HEK293 (cell line): Measurements from ENCODE around the gene DUXA.

Experiments used
- CTCF ChIP-seq: fragments of 450-650 bp; formaldehyde crosslinking; IDR thresholded peaks from 2 replicates; pipeline ENCODE4 v1.5.1; 2016; ENCODE audit warnings: missing biosample characterization, missing genetic modification characterization
- PBX3 ChIP-seq: sonication (generic); formaldehyde crosslinking; IDR thresholded peaks from 2 replicates; pipeline ENCODE4 v1.8.1; 2022; ENCODE audit warnings: mild to moderate bottlenecking, moderate library complexity, missing genetic modification reagents
- REST ChIP-seq: fragments of 450-650 bp; formaldehyde crosslinking; IDR thresholded peaks from 2 replicates; pipeline ENCODE4 v1.5.1; 2016; ENCODE audit warnings: missing biosample characterization, missing genetic modification characterization
- SALL2 ChIP-seq: fragments of 450-650 bp; formaldehyde crosslinking; IDR thresholded peaks from 2 replicates; pipeline ENCODE4 v1.5.0; 2017; ENCODE audit warnings: missing biosample characterization, mild to moderate bottlenecking, missing genetic modification characterization, borderline replicate concordance
- ZBTB10 ChIP-seq: fragments of 450-650 bp; formaldehyde crosslinking; IDR thresholded peaks from 2 replicates; pipeline ENCODE4 v1.5.1; 2016; ENCODE audit warnings: missing biosample characterization, missing genetic modification characterization
- ZNF121 ChIP-seq: fragments of 450-650 bp; formaldehyde crosslinking; IDR thresholded peaks from 2 replicates; pipeline ENCODE4 v1.5.1; 2016; ENCODE audit warnings: missing biosample characterization, missing genetic modification characterization
- ZNF138 ChIP-seq: fragments of 450-650 bp; formaldehyde crosslinking; IDR thresholded peaks from 2 replicates; pipeline ENCODE4 v1.5.1; 2016; ENCODE audit warnings: missing biosample characterization, missing genetic modification characterization, borderline replicate concordance
- ZNF394 ChIP-seq: fragments of 450-650 bp; formaldehyde crosslinking; IDR thresholded peaks from 2 replicates; pipeline ENCODE4 v1.5.1; 2016; ENCODE audit warnings: missing biosample characterization, missing genetic modification characterization, mild to moderate bottlenecking, moderate library complexity, borderline replicate concordance
- ZNF777 ChIP-seq: fragments of 450-650 bp; formaldehyde crosslinking; IDR thresholded peaks from 2 replicates; pipeline ENCODE4 v1.5.1; 2017; ENCODE audit warnings: missing biosample characterization, missing genetic modification characterization, borderline replicate concordance

GRCh38 chr19:57210381-57210780, 43.1 kb upstream of the DUXA start:
- TF ChIP-seq CTCF (tag by site-specific recombination) (no peak), ZNF121 (tag by site-specific recombination) (no peak), ZNF138 (tag by site-specific recombination) (no peak), PBX3 (CRISPR knock-in tag) (no peak), SALL2 (tag by site-specific recombination) (no peak), REST (no peak), ZNF394 (tag by site-specific recombination) (no peak), ZBTB10 (no peak), ZNF777 (no peak)
